Osteocyte (in vitro differentiated cells): ENCODE data around the gene CD180. TPM values are rescaled to one million over a fixed set of nuclear protein-coding genes. Genes with fewer than 3 reads are reported as not detected.
"Not testable (repeated sequence)": the region's sequence is repeated elsewhere in the genome, so short reads cannot be mapped to it uniquely, and the experiment has no call there.

Source experiments
- DNase-seq: peaks from one replicate; pipeline ENCODE4 v3.0.0; 2021; ENCODE audit warnings: mixed read lengths; ENCODE audit not compliant: unreplicated experiment; ENCODE audit errors: extremely low spot score
- H3K27ac Mint-ChIP-seq: one replicate; pipeline ENCODE4 v1.8.0; 2021; ENCODE audit warnings: mild to moderate bottlenecking, mixed read lengths; ENCODE audit not compliant: unreplicated experiment
- H3K27me3 Mint-ChIP-seq: one replicate; pipeline ENCODE4 v1.8.0; 2021; ENCODE audit warnings: mixed read lengths; ENCODE audit not compliant: unreplicated experiment
- H3K36me3 Mint-ChIP-seq: one replicate; pipeline ENCODE4 v1.8.0; 2021; ENCODE audit warnings: mixed read lengths; ENCODE audit not compliant: unreplicated experiment
- H3K4me1 Mint-ChIP-seq: one replicate; pipeline ENCODE4 v1.8.0; 2021; ENCODE audit warnings: mixed read lengths; ENCODE audit not compliant: unreplicated experiment
- H3K4me3 Mint-ChIP-seq: one replicate; pipeline ENCODE4 v1.8.0; 2021; ENCODE audit warnings: mild to moderate bottlenecking, moderate library complexity, mixed read lengths; ENCODE audit not compliant: unreplicated experiment
- H3K9me3 Mint-ChIP-seq: one replicate; pipeline ENCODE4 v1.8.0; 2021; ENCODE audit warnings: mixed read lengths; ENCODE audit not compliant: unreplicated experiment
- total RNA-seq: library from RNA; stranded (reverse); gene quantifications from 2 replicates; pipeline ENCODE4 v1.2.1, GENCODE V29; 2021
- TF ChIP-seq, protein P1 (sequence below): fragments of 200-600 bp; sonication (generic); IDR thresholded peaks from 2 replicates; pipeline ENCODE4 v1.5.0; 2021; ENCODE audit warnings: antibody characterized with exemption, mild to moderate bottlenecking, moderate library complexity

Gene CD180
- total RNA-seq, 1 donor from 2014 or later, result not detected

DNA sequence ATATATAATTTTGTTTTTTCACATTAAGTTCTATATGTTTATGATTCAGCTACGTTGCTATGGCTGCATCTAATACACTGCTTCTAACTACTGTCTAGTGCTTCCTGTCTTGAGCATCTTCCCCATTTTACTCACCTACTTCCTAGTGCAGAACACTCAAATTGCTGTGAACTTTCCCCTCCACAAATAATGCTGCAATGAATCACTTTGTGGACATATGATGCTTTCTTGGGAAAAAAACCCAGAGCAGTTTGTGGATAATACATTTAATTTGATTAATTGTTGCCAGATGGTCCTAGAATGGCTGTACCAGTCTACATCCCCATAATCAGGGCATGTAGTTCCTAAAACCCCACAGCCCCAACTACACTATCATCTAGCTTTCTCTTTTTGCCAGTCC is 18.5 kb downstream of the CD180 start:
- DNase-seq, result no peak
- H3K27ac Mint-ChIP-seq, result no peak overlapping the region
- peaks cover 11% of the 10 kb centered on the region for H3K9me3 Mint-ChIP-seq
- no peak overlapping the region for H3K4me3 Mint-ChIP-seq
- no peaks in the 10 kb centered on the region for H3K27me3 Mint-ChIP-seq
- H3K36me3 Mint-ChIP-seq, result no peaks in the 10 kb centered on the region
- peaks cover 11% of the 10 kb centered on the region for H3K4me1 Mint-ChIP-seq
- TF ChIP-seq, protein P1, sequence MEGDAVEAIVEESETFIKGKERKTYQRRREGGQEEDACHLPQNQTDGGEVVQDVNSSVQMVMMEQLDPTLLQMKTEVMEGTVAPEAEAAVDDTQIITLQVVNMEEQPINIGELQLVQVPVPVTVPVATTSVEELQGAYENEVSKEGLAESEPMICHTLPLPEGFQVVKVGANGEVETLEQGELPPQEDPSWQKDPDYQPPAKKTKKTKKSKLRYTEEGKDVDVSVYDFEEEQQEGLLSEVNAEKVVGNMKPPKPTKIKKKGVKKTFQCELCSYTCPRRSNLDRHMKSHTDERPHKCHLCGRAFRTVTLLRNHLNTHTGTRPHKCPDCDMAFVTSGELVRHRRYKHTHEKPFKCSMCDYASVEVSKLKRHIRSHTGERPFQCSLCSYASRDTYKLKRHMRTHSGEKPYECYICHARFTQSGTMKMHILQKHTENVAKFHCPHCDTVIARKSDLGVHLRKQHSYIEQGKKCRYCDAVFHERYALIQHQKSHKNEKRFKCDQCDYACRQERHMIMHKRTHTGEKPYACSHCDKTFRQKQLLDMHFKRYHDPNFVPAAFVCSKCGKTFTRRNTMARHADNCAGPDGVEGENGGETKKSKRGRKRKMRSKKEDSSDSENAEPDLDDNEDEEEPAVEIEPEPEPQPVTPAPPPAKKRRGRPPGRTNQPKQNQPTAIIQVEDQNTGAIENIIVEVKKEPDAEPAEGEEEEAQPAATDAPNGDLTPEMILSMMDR, result no peak

DNA sequence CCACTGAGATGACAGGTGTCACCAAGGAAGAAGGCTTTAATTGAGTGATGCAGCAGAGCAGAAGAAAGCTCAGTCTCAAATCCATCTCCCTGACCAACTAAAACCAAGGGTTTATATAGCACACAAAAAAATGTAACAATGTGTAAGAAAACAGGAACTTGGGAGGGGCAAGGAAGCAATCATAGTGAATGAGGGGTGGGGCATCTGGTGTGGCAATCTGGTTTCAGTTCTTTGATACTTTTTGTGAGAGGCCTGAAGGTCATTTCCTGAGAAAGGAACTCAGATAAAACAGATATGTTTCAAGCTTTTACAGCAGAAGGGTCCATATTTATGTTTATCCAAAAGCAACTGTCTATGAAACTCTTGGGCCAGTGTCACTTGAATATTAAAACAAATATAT is 19.7 kb downstream of the CD180 start:
- Mint-ChIP-seq H3K9me3 (peaks cover 11% of the 10 kb centered on the region), H3K4me3 (no peak overlapping the region), H3K27me3 (no peaks in the 10 kb centered on the region), H3K36me3 (no peaks in the 10 kb centered on the region), H3K4me1 (peaks cover 2% of the 10 kb centered on the region), H3K27ac (no peak overlapping the region)
- TF ChIP-seq, protein P1, result no peak
- no peak for DNase-seq

DNA sequence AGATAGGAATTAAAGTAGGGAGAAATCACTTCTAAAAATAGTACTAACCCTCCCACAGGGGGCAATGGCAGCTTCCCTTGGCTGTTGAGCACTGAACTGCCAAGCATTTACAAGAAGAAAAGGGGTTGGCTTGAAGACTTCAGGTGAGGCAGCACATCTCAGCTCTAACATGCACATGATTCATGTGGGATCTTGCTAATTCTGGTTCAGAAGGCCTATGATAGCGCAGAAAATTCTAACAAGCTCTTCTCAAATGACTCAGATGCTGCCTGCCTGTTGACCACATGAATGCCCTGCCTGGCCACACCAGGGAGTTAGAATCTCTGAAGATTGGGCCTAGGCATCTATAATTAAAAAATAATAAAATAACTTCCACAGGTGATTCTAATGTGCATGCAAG is 22.6 kb downstream of the CD180 start:
- TF ChIP-seq, protein P1, result no peak
- no peaks in the 10 kb centered on the region for H3K36me3 Mint-ChIP-seq
- H3K27me3 Mint-ChIP-seq, result no peaks in the 10 kb centered on the region
- no peaks in the 10 kb centered on the region for H3K4me1 Mint-ChIP-seq
- no peak overlapping the region for H3K4me3 Mint-ChIP-seq
- peaks cover 11% of the 10 kb centered on the region for H3K9me3 Mint-ChIP-seq
- DNase-seq, result no peak
- no peak overlapping the region for H3K27ac Mint-ChIP-seq

DNA sequence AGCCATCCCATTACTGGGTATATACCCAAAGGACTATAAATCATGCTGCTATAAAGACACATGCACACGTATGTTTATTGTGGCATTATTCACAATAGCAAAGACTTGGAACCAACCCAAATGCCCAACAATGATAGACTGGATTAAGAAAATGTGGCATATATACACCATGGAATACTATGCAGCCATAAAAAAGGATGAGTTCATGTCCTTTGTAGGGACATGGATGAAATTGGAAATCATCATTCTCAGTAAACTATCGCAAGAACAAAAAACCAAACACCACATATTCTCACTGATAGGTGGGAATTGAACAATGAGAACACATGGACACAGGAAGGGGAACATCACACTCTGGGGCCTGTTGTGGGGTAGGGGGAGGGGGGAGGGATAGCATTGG is 23.2 kb downstream of the CD180 start:
- not testable (repeated sequence) for H3K27ac Mint-ChIP-seq, DNase-seq, H3K4me1 Mint-ChIP-seq, H3K4me3 Mint-ChIP-seq, H3K27me3 Mint-ChIP-seq, H3K36me3 Mint-ChIP-seq
- H3K9me3 Mint-ChIP-seq, result peaks cover 11% of the 10 kb centered on the region

DNA sequence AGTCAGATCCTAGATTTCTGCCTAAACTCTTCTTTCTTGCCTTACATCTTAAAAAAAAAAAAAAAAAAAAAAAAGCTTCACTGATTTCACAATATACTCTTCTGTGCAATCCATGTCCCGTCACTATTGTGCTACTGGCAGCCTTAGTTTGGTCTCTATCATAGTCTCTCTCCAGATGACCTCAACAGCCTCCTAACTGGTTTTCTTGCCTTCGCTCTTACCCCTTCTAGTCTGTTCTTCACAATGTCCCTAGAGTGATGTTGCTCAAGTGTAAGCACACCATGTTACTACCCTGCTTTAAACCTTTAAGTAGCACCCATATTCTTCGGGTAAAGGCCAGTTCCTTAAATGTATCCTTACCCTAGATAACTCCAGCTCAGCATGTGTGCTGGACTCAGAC is 25.8 kb downstream of the CD180 start:
- no peak for DNase-seq

More for the DNA sequence above, 25.8 kb downstream of the CD180 start:
- TF ChIP-seq, protein P1, result no peak
- Mint-ChIP-seq H3K36me3 (peaks cover 2% of the 10 kb centered on the region), H3K9me3 (no peaks in the 10 kb centered on the region), H3K4me1 (no peaks in the 10 kb centered on the region), H3K4me3 (no peak overlapping the region), H3K27ac (no peak overlapping the region), H3K27me3 (no peaks in the 10 kb centered on the region)
